BJ (cell line): ENCODE results near the gene ASTN1. TPM values are rescaled to one million over a fixed set of nuclear protein-coding genes. Genes with fewer than 3 reads are reported as not detected.
A peak's percentile ranks its signal among the peaks of the same experiment; 100 is the strongest.

Experiments used
- CTCF ChIA-PET: fragments of 350-600 bp; formaldehyde crosslinking; extraction: SDS; loops from one replicate; lab custom pipeline; 2021; ENCODE audit warnings: antibody characterized with exemption, inconsistent platforms; lab: Yijun Ruan, JAX
- POLR2A ChIA-PET: fragments of 300-600 bp; sonication (Branson Sonifier 250); formaldehyde crosslinking; extraction: SDS; loops from one replicate; lab custom pipeline; 2021; ENCODE audit warnings: antibody characterized with exemption; lab: Charles Lee
- DNase-seq: peaks from one replicate; pipeline ENCODE4 v3.0.0-alpha.2; 2011; ENCODE audit warnings: low read depth
- H3K27me3 ChIP-seq: 2 replicates; pipeline ENCODE4 v1.6.0; 2011; ENCODE audit warnings: low read length; ENCODE audit not compliant: control insufficient read depth, insufficient read depth
- H3K36me3 ChIP-seq: 2 replicates; pipeline ENCODE4 v1.5.1; 2011; ENCODE audit warnings: low read length; ENCODE audit not compliant: control insufficient read depth, insufficient read depth
- H3K4me3 ChIP-seq: 2 replicates; pipeline ENCODE4 v1.5.1; 2011; ENCODE audit warnings: low read depth, mild to moderate bottlenecking, control low read depth, low read length
- CTCF ChIP-seq: IDR thresholded peaks from 2 replicates; pipeline ENCODE4 v1.5.1; 2011; ENCODE audit warnings: low read depth, mild to moderate bottlenecking, control low read depth, inconsistent platforms, low read length, moderate library complexity; ENCODE audit not compliant: insufficient read depth
- polyA plus RNA-seq: library from polyadenylated mRNA; depleted of rRNA; stranded (reverse); fragments of >200 nt; gene quantifications from 2 replicates; pipeline ENCODE4 v1.2.3, GENCODE V29; 2011

The ASTN1 gene
- polyA plus RNA-seq, 1 experiment: 0.09 TPM

- ChIA-PET CTCF (no interaction called here), POLR2A (no interaction called here)
- H3K27me3 ChIP-seq: no peaks in the 10 kb centered on the region; the same call in 1 of the 2 replicates
- H3K4me3 ChIP-seq: no peak overlapping the region
- DNase-seq: peak; percentile 82
- TF ChIP-seq CTCF: no peak
- no peaks in the 10 kb centered on the region for H3K36me3 ChIP-seq
Measured at GRCh38 chr1:177091040-177091439, 73.5 kb downstream of the ASTN1 start.

- CTCF ChIA-PET: interaction anchor here (1.3 kb wide), 1 partner anchor 191 kb away, joined by 3 read pairs; no protein-coding TSS in a partner anchor
- no peak for DNase-seq
- Histone ChIP-seq H3K4me3 (no peak overlapping the region), H3K36me3 (no peaks in the 10 kb centered on the region), H3K27me3 (no peaks in the 10 kb centered on the region)
- no peak for TF ChIP-seq CTCF
- POLR2A ChIA-PET: no interaction called here
Measured at GRCh38 chr1:177088966-177089365, 75.5 kb downstream of the ASTN1 start.

- DNase-seq: peak; percentile 94
- Histone ChIP-seq H3K36me3 (no peaks in the 10 kb centered on the region), H3K4me3 (no peak overlapping the region), H3K27me3 (no peaks in the 10 kb centered on the region)
- TF ChIP-seq CTCF: no peak
- POLR2A ChIA-PET: no interaction called here
- CTCF ChIA-PET: no interaction called here
Measured at GRCh38 chr1:177082855-177083693, 81.4 kb downstream of the ASTN1 start.

GRCh38 chr1:177080564-177080963 is 83.9 kb downstream of the ASTN1 start:
- H3K36me3 ChIP-seq: no peaks in the 10 kb centered on the region
- no peak for DNase-seq
- ChIA-PET CTCF (interaction anchor here (0.6 kb wide), 1 partner anchor 707 kb away, joined by 3 read pairs; no protein-coding TSS in a partner anchor), POLR2A (no interaction called here)
- no peak overlapping the region for H3K4me3 ChIP-seq
- no peaks in the 10 kb centered on the region for H3K27me3 ChIP-seq
- no peak for TF ChIP-seq CTCF

GRCh38 chr1:177077734-177078499 is 86.6 kb downstream of the ASTN1 start:
- no peak for TF ChIP-seq CTCF
- DNase-seq: peak; percentile 2
- ChIA-PET CTCF (no interaction called here), POLR2A (interaction anchor here (0.6 kb wide), 1 partner anchor 10 kb away, joined by 5 read pairs; no protein-coding TSS in a partner anchor)
- no peaks in the 10 kb centered on the region for H3K36me3 ChIP-seq
- no peak overlapping the region for H3K4me3 ChIP-seq
- no peaks in the 10 kb centered on the region for H3K27me3 ChIP-seq
